Activated CD8-positive, alpha-beta T cell treated with anti-CD3 and anti-CD28 coated beads for 36 hours (primary cell): ENCODE data around the gene ARID3B. TPM values are rescaled to one million over a fixed set of nuclear protein-coding genes. Genes with fewer than 3 reads are reported as not detected.

Experiments
- ATAC-seq: fragments of 200-7000 bp; cut with Tn5 transposase; one replicate; pipeline ENCODE4 v1.10.0; 2021; ENCODE audit warnings: mild to moderate bottlenecking, moderate library complexity
- CTCF ChIA-PET: fragments of 350-600 bp; sonication (Branson Sonifier 250); formaldehyde crosslinking; loops from one replicate; lab custom pipeline; 2021; ENCODE audit warnings: antibody characterized with exemption; lab: Charles Lee
- POLR2A ChIA-PET: fragments of 350-600 bp; sonication (Branson Sonifier 250); formaldehyde crosslinking; loops from one replicate; lab custom pipeline; 2021; ENCODE audit warnings: antibody characterized with exemption; lab: Charles Lee
- DNase-seq: peaks from one replicate; pipeline ENCODE4 v3.0.0-alpha.2; 2020
- H3K27ac Mint-ChIP-seq: one replicate; pipeline ENCODE4 v1.8.0; 2021; ENCODE audit warnings: mild to moderate bottlenecking, mixed read lengths
- H3K27me3 Mint-ChIP-seq: one replicate; pipeline ENCODE4 v1.8.0; 2021; ENCODE audit warnings: mixed read lengths
- H3K36me3 Mint-ChIP-seq: one replicate; pipeline ENCODE4 v1.8.0; 2021; ENCODE audit warnings: low read depth, mixed read lengths
- H3K4me1 Mint-ChIP-seq: one replicate; pipeline ENCODE4 v1.8.0; 2021; ENCODE audit warnings: low read depth, mixed read lengths
- H3K4me3 Mint-ChIP-seq: one replicate; pipeline ENCODE4 v1.8.0; 2021; ENCODE audit warnings: mild to moderate bottlenecking, moderate library complexity, mixed read lengths
- H3K9me3 Mint-ChIP-seq: one replicate; pipeline ENCODE4 v1.8.0; 2021; ENCODE audit warnings: mixed read lengths
- intact Hi-C: fragments of 100-400 bp; cut with micrococcal nuclease; formaldehyde crosslinking; loops from one replicate; pipeline ENCODE4 v1.10.0; 2022
- total RNA-seq, 2 experiments: library from RNA; stranded (reverse); gene quantifications; one replicate each; pipeline ENCODE4 v1.2.3, GENCODE V29; 2021
- TF ChIP-seq, protein P1 (sequence below): fragments of 200-600 bp; IDR thresholded peaks from one replicate; pipeline ENCODE4 v1.8.0; 2022; ENCODE audit warnings: antibody characterized with exemption, mild to moderate bottlenecking

The ARID3B gene, protein sequence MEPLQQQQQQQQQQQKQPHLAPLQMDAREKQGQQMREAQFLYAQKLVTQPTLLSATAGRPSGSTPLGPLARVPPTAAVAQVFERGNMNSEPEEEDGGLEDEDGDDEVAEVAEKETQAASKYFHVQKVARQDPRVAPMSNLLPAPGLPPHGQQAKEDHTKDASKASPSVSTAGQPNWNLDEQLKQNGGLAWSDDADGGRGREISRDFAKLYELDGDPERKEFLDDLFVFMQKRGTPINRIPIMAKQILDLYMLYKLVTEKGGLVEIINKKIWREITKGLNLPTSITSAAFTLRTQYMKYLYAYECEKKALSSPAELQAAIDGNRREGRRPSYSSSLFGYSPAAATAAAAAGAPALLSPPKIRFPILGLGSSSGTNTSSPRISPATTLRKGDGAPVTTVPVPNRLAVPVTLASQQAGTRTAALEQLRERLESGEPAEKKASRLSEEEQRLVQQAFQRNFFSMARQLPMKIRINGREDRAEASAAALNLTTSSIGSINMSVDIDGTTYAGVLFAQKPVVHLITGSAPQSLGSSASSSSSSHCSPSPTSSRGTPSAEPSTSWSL
- total RNA-seq = 10 to 100 TPM; 35.2 to 36.2 TPM

DNA sequence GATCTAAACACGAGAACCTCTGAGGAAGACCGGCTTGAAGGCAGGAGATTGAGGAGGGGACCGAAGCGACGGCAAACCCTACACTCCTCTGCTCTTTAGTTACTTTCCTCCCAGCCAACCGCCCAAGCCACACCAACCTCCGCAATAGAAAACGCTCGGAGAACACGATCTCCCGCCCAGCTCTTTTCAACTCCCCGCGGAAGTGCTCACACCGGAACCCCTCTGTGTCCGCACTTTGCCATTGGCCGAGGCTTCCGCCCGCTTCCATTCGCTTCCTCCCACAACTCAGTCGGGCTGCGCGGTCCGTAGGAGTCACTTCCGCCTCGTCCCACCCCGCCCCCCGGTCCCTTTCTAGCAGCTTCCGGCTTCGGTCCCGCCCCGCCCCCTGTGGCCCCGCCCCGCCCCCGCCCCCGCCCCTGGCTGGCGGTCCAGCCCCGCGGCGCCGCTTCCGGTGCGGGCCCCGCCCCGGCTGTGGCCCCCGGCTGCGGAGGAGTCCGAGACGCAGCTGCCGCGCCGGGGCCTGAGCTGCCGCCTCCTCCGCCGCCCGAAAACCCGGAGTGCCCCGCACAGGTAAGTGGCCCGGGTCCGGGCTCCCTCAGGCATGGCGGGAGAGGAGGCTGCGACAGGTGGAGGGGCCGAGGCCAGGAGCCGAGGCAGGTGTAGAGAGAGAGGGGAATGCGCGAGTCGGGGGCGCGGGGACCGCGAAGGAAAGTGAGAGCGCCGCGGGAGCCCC is at the start of gene ARID3B:
Gene ARID3B (plus strand): TSS at position 460 of the 733 bp plus-strand sequence. CDS start 2,717 bp downstream, outside the sequence.
- DNase-seq (peak; percentile 99), ATAC-seq (peak; percentile 88)
- Mint-ChIP-seq H3K36me3 (peaks cover 38% of the 10 kb centered on the region), H3K4me3 (peak within 1 kb of the TSS; percentile 98), H3K27ac (peak within 1 kb of the TSS; percentile 99), H3K9me3 (no peaks in the 10 kb centered on the region), H3K4me1 (peaks cover 48% of the 10 kb centered on the region), H3K27me3 (no peaks in the 10 kb centered on the region)
- POLR2A ChIA-PET = interaction anchor here (0.6 to 4.7 kb wide), 22 partner anchors 8 to 912 kb away, joined by 3 to 27 read pairs (median 3); partner anchors contain the start of genes CLK3 and UBL7
- TF ChIP-seq, protein P1, sequence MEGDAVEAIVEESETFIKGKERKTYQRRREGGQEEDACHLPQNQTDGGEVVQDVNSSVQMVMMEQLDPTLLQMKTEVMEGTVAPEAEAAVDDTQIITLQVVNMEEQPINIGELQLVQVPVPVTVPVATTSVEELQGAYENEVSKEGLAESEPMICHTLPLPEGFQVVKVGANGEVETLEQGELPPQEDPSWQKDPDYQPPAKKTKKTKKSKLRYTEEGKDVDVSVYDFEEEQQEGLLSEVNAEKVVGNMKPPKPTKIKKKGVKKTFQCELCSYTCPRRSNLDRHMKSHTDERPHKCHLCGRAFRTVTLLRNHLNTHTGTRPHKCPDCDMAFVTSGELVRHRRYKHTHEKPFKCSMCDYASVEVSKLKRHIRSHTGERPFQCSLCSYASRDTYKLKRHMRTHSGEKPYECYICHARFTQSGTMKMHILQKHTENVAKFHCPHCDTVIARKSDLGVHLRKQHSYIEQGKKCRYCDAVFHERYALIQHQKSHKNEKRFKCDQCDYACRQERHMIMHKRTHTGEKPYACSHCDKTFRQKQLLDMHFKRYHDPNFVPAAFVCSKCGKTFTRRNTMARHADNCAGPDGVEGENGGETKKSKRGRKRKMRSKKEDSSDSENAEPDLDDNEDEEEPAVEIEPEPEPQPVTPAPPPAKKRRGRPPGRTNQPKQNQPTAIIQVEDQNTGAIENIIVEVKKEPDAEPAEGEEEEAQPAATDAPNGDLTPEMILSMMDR = no peak
- intact Hi-C loops = loop anchor here (5.0 kb wide), 3 partner anchors 76 to 164 kb away; partner anchors contain the start of gene CLK3
- CTCF ChIA-PET = interaction anchor here (0.8 to 3.4 kb wide), 9 partner anchors 9 to 166 kb away, joined by 3 to 15 read pairs (median 3); partner anchors contain the start of gene CLK3

DNA sequence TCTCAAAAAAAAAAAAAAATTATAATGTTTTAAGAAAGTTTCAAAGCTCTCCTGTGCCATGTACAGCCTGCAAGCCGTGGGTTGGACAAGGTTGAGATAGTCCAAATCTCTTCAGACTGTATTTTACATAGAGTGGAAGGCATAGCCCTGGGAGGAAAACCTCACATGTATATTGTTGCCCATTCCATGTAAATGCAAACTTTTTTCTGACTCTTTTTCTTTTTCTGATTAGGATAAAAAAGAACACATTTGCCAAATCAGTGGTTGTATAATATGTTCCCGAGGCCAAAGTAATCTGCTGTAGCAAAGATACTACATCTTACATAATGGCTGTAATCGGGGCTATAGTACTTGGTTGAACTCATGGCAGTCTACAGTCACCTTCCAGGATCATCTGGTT is 44.4 kb upstream of the ARID3B start:
- ChIA-PET CTCF (no interaction called here), POLR2A (no interaction called here)
- no peaks in the 10 kb centered on the region for H3K36me3 Mint-ChIP-seq
- no peak overlapping the region for H3K27ac Mint-ChIP-seq
- intact Hi-C loops = no loop called here
- TF ChIP-seq, protein P1 = no peak
- ATAC-seq = no peak
- no peak for DNase-seq
- no peaks in the 10 kb centered on the region for H3K4me1 Mint-ChIP-seq
- H3K4me3 Mint-ChIP-seq = no peak overlapping the region
- no peaks in the 10 kb centered on the region for H3K27me3 Mint-ChIP-seq
- no peaks in the 10 kb centered on the region for H3K9me3 Mint-ChIP-seq

DNA sequence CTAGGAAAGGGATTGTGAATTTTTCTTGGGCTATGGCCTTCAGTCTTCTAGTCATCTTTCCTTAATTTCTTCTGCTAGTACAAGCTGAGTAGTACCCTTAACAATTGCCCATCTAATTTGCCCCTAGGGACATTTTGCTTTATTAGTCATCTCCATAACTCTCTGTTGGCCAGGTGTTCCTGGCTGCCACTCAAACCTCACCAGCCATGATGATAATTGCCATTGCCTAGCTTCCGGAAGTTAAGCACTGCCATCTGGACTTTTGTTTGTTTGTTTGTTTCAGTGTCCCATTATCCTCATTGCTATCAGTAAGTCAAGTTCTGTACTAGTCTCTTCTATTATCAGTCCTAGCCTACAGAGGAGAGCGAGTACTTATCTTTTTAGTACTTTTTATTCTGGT is 43.4 kb upstream of the ARID3B start:
- Mint-ChIP-seq H3K36me3 (peaks cover 1% of the 10 kb centered on the region), H3K9me3 (no peaks in the 10 kb centered on the region), H3K27ac (no peak overlapping the region), H3K4me1 (no peaks in the 10 kb centered on the region), H3K4me3 (no peak overlapping the region), H3K27me3 (no peaks in the 10 kb centered on the region)
- ChIA-PET CTCF (no interaction called here), POLR2A (interaction anchor here (1.6 kb wide), 1 partner anchor 123 kb away, joined by 3 read pairs; no protein-coding TSS in a partner anchor)
- intact Hi-C loops = no loop called here
- DNase-seq (no peak), ATAC-seq (no peak)
- TF ChIP-seq, protein P1 = no peak

DNA sequence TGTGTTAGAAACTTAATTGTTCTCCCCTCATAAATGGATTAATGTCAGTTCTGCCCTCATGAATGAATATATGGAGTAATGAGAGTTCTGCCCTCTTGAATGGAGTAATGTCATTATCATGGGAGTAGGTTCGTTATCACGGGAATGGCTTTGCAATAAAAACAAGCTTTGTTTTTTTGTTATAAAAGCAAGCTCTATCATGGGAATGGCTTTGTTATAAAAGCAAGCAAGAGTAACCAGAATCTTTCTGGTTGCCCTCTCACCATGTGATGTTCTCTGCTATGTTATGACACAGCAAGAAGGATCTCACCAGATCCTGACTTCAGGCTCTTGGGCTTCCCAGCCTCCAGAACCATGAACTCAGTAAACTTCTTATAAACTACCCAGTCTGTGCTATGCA is 41.7 kb upstream of the ARID3B start:
- ATAC-seq (no peak), DNase-seq (no peak)
- Mint-ChIP-seq H3K27ac (no peak overlapping the region), H3K9me3 (no peaks in the 10 kb centered on the region), H3K27me3 (no peaks in the 10 kb centered on the region), H3K4me1 (no peaks in the 10 kb centered on the region), H3K4me3 (no peak overlapping the region), H3K36me3 (peaks cover 6% of the 10 kb centered on the region)
- intact Hi-C loops = no loop called here
- TF ChIP-seq, protein P1 = no peak
- ChIA-PET CTCF (interaction anchor here (1.7 kb wide), 1 partner anchor 10 kb away, joined by 5 read pairs; no protein-coding TSS in a partner anchor), POLR2A (no interaction called here)
